Loucy (cell line): ENCODE results near the gene TMEM178B.

ENCODE experiments used
- EZH2phosphoT487 ChIP-seq: fragments of 200-600 bp; IDR thresholded peaks from 2 replicates; pipeline ENCODE4 v1.6.1; 2018; ENCODE audit warnings: antibody characterized with exemption, mild to moderate bottlenecking, moderate library complexity, borderline replicate concordance
- TF ChIP-seq, protein P1 (sequence below): fragments of 200-600 bp; sonication (generic); conservative IDR thresholded peaks from 2 replicates; pipeline ENCODE4 v1.5.1; 2014; ENCODE audit warnings: mild to moderate bottlenecking, antibody characterized with exemption, low read length

- TF ChIP-seq, protein P1, sequence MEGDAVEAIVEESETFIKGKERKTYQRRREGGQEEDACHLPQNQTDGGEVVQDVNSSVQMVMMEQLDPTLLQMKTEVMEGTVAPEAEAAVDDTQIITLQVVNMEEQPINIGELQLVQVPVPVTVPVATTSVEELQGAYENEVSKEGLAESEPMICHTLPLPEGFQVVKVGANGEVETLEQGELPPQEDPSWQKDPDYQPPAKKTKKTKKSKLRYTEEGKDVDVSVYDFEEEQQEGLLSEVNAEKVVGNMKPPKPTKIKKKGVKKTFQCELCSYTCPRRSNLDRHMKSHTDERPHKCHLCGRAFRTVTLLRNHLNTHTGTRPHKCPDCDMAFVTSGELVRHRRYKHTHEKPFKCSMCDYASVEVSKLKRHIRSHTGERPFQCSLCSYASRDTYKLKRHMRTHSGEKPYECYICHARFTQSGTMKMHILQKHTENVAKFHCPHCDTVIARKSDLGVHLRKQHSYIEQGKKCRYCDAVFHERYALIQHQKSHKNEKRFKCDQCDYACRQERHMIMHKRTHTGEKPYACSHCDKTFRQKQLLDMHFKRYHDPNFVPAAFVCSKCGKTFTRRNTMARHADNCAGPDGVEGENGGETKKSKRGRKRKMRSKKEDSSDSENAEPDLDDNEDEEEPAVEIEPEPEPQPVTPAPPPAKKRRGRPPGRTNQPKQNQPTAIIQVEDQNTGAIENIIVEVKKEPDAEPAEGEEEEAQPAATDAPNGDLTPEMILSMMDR: no peak
- TF ChIP-seq EZH2phosphoT487: no peak
These were observed 177.3 kb downstream of the TMEM178B start for GRCh38 chr7:141251180-141251579.
